NCI-H2107 treated with DMSO at 0.1 percent for 48 hours (cell line): ENCODE measurements around the gene IL15RA.
"Not testable (repeated sequence)": the region's sequence is repeated elsewhere in the genome, so short reads cannot be mapped to it uniquely, and the experiment has no call there.

ENCODE experiments used
- DNase-seq: peaks from one replicate; lab custom pipeline; 2025; ENCODE audit not compliant: unreplicated experiment; lab: John Stamatoyannopoulos, UW

The IL15RA gene

GRCh38 chr10:5933909-5934546 is 43.3 kb downstream of the IL15RA start:
- DNase-seq = no peak

- no peak for DNase-seq
Observed at GRCh38 chr10:5932345-5932744, 45.0 kb downstream of the IL15RA start.

GRCh38 chr10:5930272-5930671 is 47.1 kb downstream of the IL15RA start:
- no peak for DNase-seq

GRCh38 chr10:5929442-5929841 is 47.9 kb downstream of the IL15RA start:
- DNase-seq = no peak

- no peak for DNase-seq
Observed at GRCh38 chr10:5927306-5927705, 50.0 kb downstream of the IL15RA start.

- DNase-seq = no peak
Observed at GRCh38 chr10:5924889-5925288, 52.5 kb downstream of the IL15RA start.

- no peak for DNase-seq
Observed at GRCh38 chr10:5921746-5922145, 55.6 kb downstream of the IL15RA start.

GRCh38 chr10:5919568-5919967 is 57.8 kb downstream of the IL15RA start:
- DNase-seq = no peak

- DNase-seq = no peak
Observed at GRCh38 chr10:5918763-5919162, 58.6 kb downstream of the IL15RA start.

GRCh38 chr10:5917305-5917704 is 60.0 kb downstream of the IL15RA start:
- no peak for DNase-seq

GRCh38 chr10:5915451-5915850 is 61.9 kb downstream of the IL15RA start:
- no peak for DNase-seq

GRCh38 chr10:5913736-5914135 is 63.6 kb downstream of the IL15RA start:
- no peak for DNase-seq

- no peak for DNase-seq
Observed at GRCh38 chr10:5911670-5912069, 65.7 kb downstream of the IL15RA start.

- DNase-seq = peak; percentile 2
Observed at GRCh38 chr10:5910323-5911100, 66.8 kb downstream of the IL15RA start.

- not testable (repeated sequence) for DNase-seq
Observed at GRCh38 chr10:5908676-5909075, 68.7 kb downstream of the IL15RA start.

GRCh38 chr10:5906651-5907050 is 70.7 kb downstream of the IL15RA start:
- DNase-seq = no peak

- no peak for DNase-seq
Observed at GRCh38 chr10:5905854-5906507, 71.4 kb downstream of the IL15RA start.

- DNase-seq = no peak
Observed at GRCh38 chr10:5904227-5904626, 73.1 kb downstream of the IL15RA start.

GRCh38 chr10:5903563-5903962 is 73.8 kb downstream of the IL15RA start:
- DNase-seq = no peak

- no peak for DNase-seq
Observed at GRCh38 chr10:5902511-5903274, 74.7 kb downstream of the IL15RA start.
